ENCODE measurements around the gene ABI3BP. TPM values are rescaled to one million over a fixed set of nuclear protein-coding genes. Genes with fewer than 3 reads are reported as not detected.

Gene ABI3BP
- total RNA-seq: 0.21 and 1.7 TPM in 2 replicates

GRCh38 chr3:100993309-100993708 is at the start of gene ABI3BP:
TSS of gene ABI3BP (minus strand) at chr3:100993421. CDS start at chr3:100993384, 37 bp downstream.

GRCh38 chr3:100708989-100709841 is 284.0 kb downstream of the ABI3BP start, which contains the start of gene TFG:
TSS of gene TFG (plus strand) at chr3:100709494. CDS start at chr3:100713686, 4,192 bp downstream.

